Thymus (tissue), 11 donors: Measurements from ENCODE around the gene RASA3. TPM values are rescaled to one million over a fixed set of nuclear protein-coding genes. Genes with fewer than 3 reads are reported as not detected.

Source experiments
- DNase-seq, 9 donors: peaks; one replicate each; pipeline ENCODE4 v3.0.0-alpha.2; 2013; ENCODE audit warnings: low spot score in 9 of 9, low read depth in 6 of 9, missing footprints in 1 of 9
- H3K27ac ChIP-seq, 2 donors: one replicate each; pipeline ENCODE4 v1.5.1; 2013; ENCODE audit warnings: control low read depth in 1 of 2, low read depth in 1 of 2, low read length in 1 of 2, mild to moderate bottlenecking in 1 of 2, moderate library complexity in 1 of 2
- H3K27me3 ChIP-seq, 2 donors: one replicate each; pipeline ENCODE4 v1.5.1; 2013; ENCODE audit warnings: low read length in 1 of 2; ENCODE audit not compliant: control insufficient read depth in 2 of 2, insufficient read depth in 1 of 2
- H3K36me3 ChIP-seq, 2 donors: one replicate each; pipeline ENCODE4 v1.5.1; 2013; ENCODE audit warnings: low read length in 1 of 2, mild to moderate bottlenecking in 1 of 2, moderate library complexity in 1 of 2; ENCODE audit not compliant: control insufficient read depth in 2 of 2, insufficient read depth in 2 of 2
- H3K4me1 ChIP-seq, 2 donors: one replicate each; pipeline ENCODE4 v1.5.1; 2013; ENCODE audit warnings: low read length in 2 of 2; ENCODE audit not compliant: control insufficient read depth in 2 of 2, insufficient read depth in 2 of 2
- H3K4me3 ChIP-seq, 2 donors: one replicate each; pipeline ENCODE4 v1.5.1; 2013; ENCODE audit warnings: low read length in 2 of 2, control low read depth in 1 of 2, mild to moderate bottlenecking in 1 of 2
- H3K9me3 ChIP-seq, 2 donors: one replicate each; pipeline ENCODE4 v1.5.1; 2013; ENCODE audit warnings: low read length in 1 of 2, mild to moderate bottlenecking in 1 of 2; ENCODE audit not compliant: control insufficient read depth in 2 of 2, insufficient read depth in 1 of 2
- WGBS: extraction: QIAGEN DNeasy Blood & Tissue Kit; methylation state at CpG from one replicate; pipeline ENCODE4 v1.1.7; 2013; 5-methylcytosine and 5-hydroxymethylcytosine counted together
- polyA plus RNA-seq: library from polyadenylated mRNA; stranded (reverse); fragments of 200-250 nt; gene quantifications from one replicate; pipeline ENCODE4 v1.2.3, GENCODE V29; 2013
- total RNA-seq: library from RNA; stranded (reverse); fragments of 120-200 nt; gene quantifications from one replicate; pipeline ENCODE4 v1.2.4, GENCODE V29; 2013
- donor health status: healthy.

Gene RASA3
- total and polyA plus RNA-seq, 2 donors = 23.8 to 25.1 TPM

DNA sequence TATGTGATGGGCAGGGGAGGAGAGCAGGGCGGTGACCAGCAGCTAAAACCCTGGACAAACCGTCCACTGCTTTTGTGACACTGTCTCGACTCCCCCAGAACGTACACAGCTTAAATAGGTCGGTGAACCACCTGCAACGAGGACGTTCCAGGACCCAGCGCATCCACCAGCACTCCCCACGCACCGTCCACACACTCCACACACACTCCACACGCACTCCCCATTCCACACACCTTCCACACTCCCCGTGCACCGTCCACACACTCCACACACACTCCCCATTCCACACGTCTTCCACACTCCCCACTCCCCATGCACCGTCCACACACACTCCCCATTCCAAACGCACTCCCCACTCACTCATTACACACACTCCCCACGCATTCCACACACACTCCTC, 120.3 kb downstream of the RASA3 start:
- no peak overlapping the region for H3K27ac ChIP-seq
- WGBS = 97% methylated on average over 17 of the region's 17 CpGs
- no peak overlapping the region for H3K4me3 ChIP-seq
- H3K27me3 ChIP-seq = no peaks in the 10 kb centered on the region
- no peak for DNase-seq
- no peaks in the 10 kb centered on the region for H3K4me1 ChIP-seq
- H3K36me3 ChIP-seq = peaks cover 52 to 64% of the 10 kb centered on the region in 2 donors
- H3K9me3 ChIP-seq = peaks cover 2 to 8% of the 10 kb centered on the region in 2 donors

- H3K27ac ChIP-seq = no peak overlapping the region
- 97% methylated on average over 19 of the region's 19 CpGs for WGBS
- no peak for DNase-seq
- H3K4me1 ChIP-seq = no peaks in the 10 kb centered on the region
- peaks cover 2 to 8% of the 10 kb centered on the region in 2 donors for H3K9me3 ChIP-seq
- peaks cover 44 to 55% of the 10 kb centered on the region in 2 donors for H3K36me3 ChIP-seq
- H3K27me3 ChIP-seq = no peaks in the 10 kb centered on the region
- H3K4me3 ChIP-seq = no peak overlapping the region
Measured at GRCh38 chr13:114011226-114011625, 121.2 kb downstream of the RASA3 start.

GRCh38 chr13:114010401-114011101, 121.9 kb downstream of the RASA3 start:
- Histone ChIP-seq H3K4me1 (no peaks in the 10 kb centered on the region), H3K27ac (no peak overlapping the region), H3K4me3 (no peak overlapping the region), H3K9me3 (peaks cover 2 to 8% of the 10 kb centered on the region in 2 donors), H3K36me3 (peaks cover 37 to 49% of the 10 kb centered on the region in 2 donors), H3K27me3 (no peaks in the 10 kb centered on the region)
- WGBS = 88% methylated on average over 37 of the region's 37 CpGs
- DNase-seq = no peak

- Histone ChIP-seq H3K4me1 (no peaks in the 10 kb centered on the region), H3K27ac (no peak overlapping the region), H3K36me3 (peaks cover 33 to 43% of the 10 kb centered on the region in 2 donors), H3K27me3 (no peaks in the 10 kb centered on the region), H3K4me3 (no peak overlapping the region), H3K9me3 (peaks cover 2 to 8% of the 10 kb centered on the region in 2 donors)
- no peak for DNase-seq
- WGBS = 94% methylated on average over 31 of the region's 31 CpGs
Measured at GRCh38 chr13:114009590-114010400, 122.6 kb downstream of the RASA3 start.

GRCh38 chr13:114008964-114009589, 123.3 kb downstream of the RASA3 start:
- Histone ChIP-seq H3K9me3 (peaks cover 2 to 8% of the 10 kb centered on the region in 2 donors), H3K4me3 (no peak overlapping the region), H3K27ac (no peak overlapping the region), H3K36me3 (peaks cover 29 to 36% of the 10 kb centered on the region in 2 donors), H3K4me1 (no peaks in the 10 kb centered on the region), H3K27me3 (no peaks in the 10 kb centered on the region)
- no peak for DNase-seq
- WGBS = 87% methylated on average over 33 of the region's 33 CpGs

- WGBS = 97% methylated on average over 12 of the region's 12 CpGs
- no peak for DNase-seq
- peaks cover 29 to 37% of the 10 kb centered on the region in 2 donors for H3K36me3 ChIP-seq
Measured at GRCh38 chr13:114007566-114007965, 124.9 kb downstream of the RASA3 start.

GRCh38 chr13:114005206-114005724, 127.2 kb downstream of the RASA3 start:
- DNase-seq = no peak
- WGBS = 95% methylated on average over 15 of the region's 15 CpGs
- H3K27ac ChIP-seq = no peak overlapping the region

More at GRCh38 chr13:114007566-114007965, 124.9 kb downstream of the RASA3 start:
- H3K9me3 ChIP-seq = peaks cover 2 to 8% of the 10 kb centered on the region in 2 donors
- no peak overlapping the region for H3K4me3 ChIP-seq
- no peaks in the 10 kb centered on the region for H3K4me1 ChIP-seq
- no peak overlapping the region for H3K27ac ChIP-seq
- no peaks in the 10 kb centered on the region for H3K27me3 ChIP-seq

GRCh38 chr13:114004420-114005205, 127.8 kb downstream of the RASA3 start:
- H3K9me3 ChIP-seq = no peaks in the 10 kb centered on the region
- DNase-seq = no peak
- no peak overlapping the region for H3K4me3 ChIP-seq
- no peak overlapping the region for H3K27ac ChIP-seq
- H3K27me3 ChIP-seq = no peaks in the 10 kb centered on the region
- no peaks in the 10 kb centered on the region for H3K4me1 ChIP-seq
- WGBS = 94% methylated on average over 41 of the region's 41 CpGs
- peaks cover 11 to 15% of the 10 kb centered on the region in 2 donors for H3K36me3 ChIP-seq

More at GRCh38 chr13:114005206-114005724, 127.2 kb downstream of the RASA3 start:
- H3K27me3 ChIP-seq = no peaks in the 10 kb centered on the region
- no peak overlapping the region for H3K4me3 ChIP-seq
- H3K4me1 ChIP-seq = no peaks in the 10 kb centered on the region
- H3K36me3 ChIP-seq = peaks cover 15 to 22% of the 10 kb centered on the region in 2 donors
- no peaks in the 10 kb centered on the region for H3K9me3 ChIP-seq
